CD14-positive monocyte (primary cell): ENCODE measurements around the gene INPP5A. TPM values are rescaled to one million over a fixed set of nuclear protein-coding genes. Genes with fewer than 3 reads are reported as not detected.

Source experiments
- DNase-seq, 3 donors: peaks; one replicate each; pipeline ENCODE4 v3.0.0-alpha.2; 2011 to 2022
- H2AFZ ChIP-seq: 2 replicates; pipeline ENCODE4 v1.6.0; 2012; ENCODE audit warnings: mild to moderate bottlenecking, low read depth, low read length, inconsistent platforms; ENCODE audit not compliant: insufficient read depth, poor library complexity, severe bottlenecking
- H3K27ac ChIP-seq, 2 donors: 1 replicate in 1 of 2; 2 replicates in 1 of 2; pipeline ENCODE4 v1.5.1; 2012 to 2013; ENCODE audit warnings: low read length in 2 of 2, control low read depth in 1 of 2, inconsistent platforms in 1 of 2, low read depth in 1 of 2, mild to moderate bottlenecking in 1 of 2
- H3K27me3 ChIP-seq, 2 donors: one replicate each; pipeline versions ENCODE4 v1.6.0 to v1.6.1; 2011 to 2013; ENCODE audit warnings: low read length in 2 of 2; ENCODE audit not compliant: control insufficient read depth in 2 of 2, insufficient read depth in 2 of 2
- H3K36me3 ChIP-seq, 2 donors: replicated peaks in 1 of 2; 1 replicate in 1 of 2; 2 replicates in 1 of 2; pipeline versions ENCODE4 v1.5.1 to v1.6.1; 2012 to 2013; ENCODE audit warnings: low read length in 2 of 2, control low read depth in 1 of 2, inconsistent platforms in 1 of 2, mild to moderate bottlenecking in 1 of 2; ENCODE audit not compliant: insufficient read depth in 2 of 2, control insufficient read depth in 1 of 2
- H3K4me1 ChIP-seq, 2 donors: 1 replicate in 1 of 2; 2 replicates in 1 of 2; pipeline versions ENCODE4 v1.5.1 to v1.6.1; 2012 to 2013; ENCODE audit warnings: low read length in 2 of 2, control low read depth in 1 of 2, inconsistent platforms in 1 of 2, mild to moderate bottlenecking in 1 of 2, moderate library complexity in 1 of 2; ENCODE audit not compliant: insufficient read depth in 2 of 2, control insufficient read depth in 1 of 2
- H3K4me2 ChIP-seq: replicated peaks from 2 replicates; pipeline ENCODE3; 2012; ENCODE audit warnings: low read length, moderate library complexity, mild to moderate bottlenecking; ENCODE audit not compliant: poor library complexity, severe bottlenecking; ENCODE audit errors: extremely low read depth
- H3K4me3 ChIP-seq, 3 experiments: fragments of 200-600 bp in 1 of 3; sonication (generic) in 1 of 3; replicated peaks in 1 of 3; 1 replicate in 2 of 3; 2 replicates in 1 of 3; pipeline ENCODE4 v1.5.1; 2011 to 2013; ENCODE audit warnings: low read length in 3 of 3, mild to moderate bottlenecking in 3 of 3, control low read depth in 2 of 3, low read depth in 2 of 3, inconsistent platforms in 1 of 3, moderate library complexity in 1 of 3
- H3K79me2 ChIP-seq: 2 replicates; pipeline ENCODE4 v1.6.0; 2012; ENCODE audit warnings: mild to moderate bottlenecking, control low read depth, inconsistent platforms, low read length, moderate library complexity; ENCODE audit not compliant: insufficient read depth
- H3K9ac ChIP-seq: 2 replicates; pipeline ENCODE4 v1.6.0; 2017; ENCODE audit warnings: low read length, mild to moderate bottlenecking; ENCODE audit not compliant: insufficient read depth, poor library complexity, severe bottlenecking
- H3K9me3 ChIP-seq, 2 donors: replicated peaks in 1 of 2; 1 replicate in 1 of 2; 2 replicates in 1 of 2; pipeline versions ENCODE4 v1.5.1 to v1.6.1; 2012 to 2013; ENCODE audit warnings: low read length in 2 of 2, control low read depth in 1 of 2; ENCODE audit not compliant: control insufficient read depth in 1 of 2, insufficient read depth in 1 of 2
- H4K20me1 ChIP-seq: 2 replicates; pipeline ENCODE4 v1.6.0; 2012; ENCODE audit warnings: mild to moderate bottlenecking, low read length, control low read depth, moderate library complexity; ENCODE audit not compliant: insufficient read depth
- H3K27ac Mint-ChIP-seq, 7 donors: one replicate each; pipeline ENCODE4 v1.8.0; 2020; ENCODE audit warnings: mild to moderate bottlenecking in 7 of 7, mixed read lengths in 7 of 7, moderate library complexity in 6 of 7, inconsistent platforms in 2 of 7
- H3K27me3 Mint-ChIP-seq, 3 donors: one replicate each; pipeline ENCODE4 v1.8.0; 2021 to 2022; ENCODE audit warnings: low read depth in 3 of 3, mild to moderate bottlenecking in 3 of 3, mixed read lengths in 3 of 3, moderate library complexity in 3 of 3, inconsistent platforms in 1 of 3
- H3K36me3 Mint-ChIP-seq, 2 donors: one replicate each; pipeline ENCODE4 v1.8.0; 2020; ENCODE audit warnings: mixed read lengths in 2 of 2, inconsistent platforms in 1 of 2, mild to moderate bottlenecking in 1 of 2
- H3K4me1 Mint-ChIP-seq: one replicate; pipeline ENCODE4 v1.8.0; 2020; ENCODE audit warnings: mild to moderate bottlenecking, mixed read lengths
- H3K4me3 Mint-ChIP-seq, 2 donors: one replicate each; pipeline ENCODE4 v1.8.0; 2020; ENCODE audit warnings: mild to moderate bottlenecking in 2 of 2, mixed read lengths in 2 of 2, moderate library complexity in 1 of 2
- H3K9me3 Mint-ChIP-seq, 7 donors: one replicate each; pipeline ENCODE4 v1.8.0; 2020 to 2022; ENCODE audit warnings: mixed read lengths in 7 of 7, mild to moderate bottlenecking in 6 of 7, moderate library complexity in 6 of 7, inconsistent platforms in 2 of 7
- WGBS: methylation state at CpG from one replicate; pipeline ENCODE4 v1.1.5; 2013; ENCODE audit warnings: missing lambda C conversion rate; ENCODE audit not compliant: insufficient coverage; 5-methylcytosine and 5-hydroxymethylcytosine counted together
- intact Hi-C, 2 donors: fragments of 100-400 bp; cut with micrococcal nuclease; formaldehyde crosslinking; loops; one replicate each; pipeline versions ENCODE4 v1.15.0 to v1.15.1; 2023
- polyA plus RNA-seq, 3 donors: library from polyadenylated mRNA; depleted of rRNA in 1 of 3; unstranded in 2 of 3; stranded (reverse) in 1 of 3; fragments of 300-500 nt in 2 of 3; fragments of >200 nt in 1 of 3; fragmentation: Illumina TruSeq in 2 of 3; gene quantifications; 1 replicate in 2 of 3; 2 replicates in 1 of 3; pipeline ENCODE4 v1.2.3, GENCODE V29; 2012 to 2021
- TF ChIP-seq, protein P1 (sequence below): fragments of 200-600 bp; IDR thresholded peaks from one replicate; pipeline ENCODE4 v1.8.0; 2022; ENCODE audit warnings: antibody characterized with exemption, mild to moderate bottlenecking

INPP5A gene
- polyA plus RNA-seq, 3 donors, result 0.87 to 17.2 (median 2.9) TPM

DNA sequence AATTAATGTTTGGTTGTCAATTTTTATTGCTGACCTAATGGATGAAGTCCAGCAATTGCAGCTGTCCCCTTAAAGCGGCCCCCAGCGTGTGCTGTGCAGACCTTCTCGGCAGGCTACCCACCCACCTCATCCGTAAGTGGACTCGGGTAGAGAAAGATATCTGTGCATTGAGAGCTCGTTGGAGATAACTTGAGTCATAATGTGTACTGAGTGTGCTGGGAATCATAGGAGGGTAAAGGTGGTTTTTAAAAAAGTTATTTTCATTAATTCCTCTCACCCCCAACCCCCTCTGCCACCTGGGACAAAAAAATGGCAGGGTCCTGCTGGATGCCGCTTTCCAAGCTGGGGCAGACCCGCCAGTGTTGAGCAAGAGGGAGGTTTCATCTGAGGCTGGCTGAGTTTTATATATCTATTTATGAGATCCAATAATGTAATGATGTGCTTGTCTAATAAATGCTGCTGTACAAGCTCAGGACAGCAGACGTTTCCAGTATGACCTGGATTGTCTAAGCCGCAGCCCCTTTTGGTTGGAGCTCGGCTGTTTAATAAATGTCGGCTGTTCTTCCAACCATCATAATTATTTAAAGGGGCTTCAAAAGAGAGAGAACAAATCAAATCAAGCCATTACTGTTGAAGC, 129.2 kb downstream of the INPP5A start:
- Histone ChIP-seq H3K4me1 (no peaks in the 10 kb centered on the region), H3K4me3 (no peak overlapping the region), H3K79me2 (no peaks in the 10 kb centered on the region), H3K9ac (no peak overlapping the region), H3K36me3 (peaks cover 2 to 19% of the 10 kb centered on the region in 2 donors), H3K27me3 (no peaks in the 10 kb centered on the region), H3K27ac (peak overlapping the region in 1 of 2 donors; percentile 37), H3K9me3 (no peaks in the 10 kb centered on the region), H4K20me1 (peaks cover 16% of the 10 kb centered on the region), H3K4me2 (no peak overlapping the region), H2AFZ (no peak overlapping the region)
- Mint-ChIP-seq H3K4me1 (peaks cover 2% of the 10 kb centered on the region), H3K27ac (peak overlapping the region in 3 of 7 donors; percentile 63 to 81 (median 80)), H3K9me3 (peaks cover 0 to 8% (median 3%) of the 10 kb centered on the region in 7 donors), H3K4me3 (no peak overlapping the region), H3K27me3 (no peaks in the 10 kb centered on the region), H3K36me3 (peaks cover 20 to 45% of the 10 kb centered on the region in 2 donors)
- intact Hi-C loops, result no loop called here
- 93% methylated on average over 3 of the region's 12 CpGs for WGBS
- TF ChIP-seq, protein P1, sequence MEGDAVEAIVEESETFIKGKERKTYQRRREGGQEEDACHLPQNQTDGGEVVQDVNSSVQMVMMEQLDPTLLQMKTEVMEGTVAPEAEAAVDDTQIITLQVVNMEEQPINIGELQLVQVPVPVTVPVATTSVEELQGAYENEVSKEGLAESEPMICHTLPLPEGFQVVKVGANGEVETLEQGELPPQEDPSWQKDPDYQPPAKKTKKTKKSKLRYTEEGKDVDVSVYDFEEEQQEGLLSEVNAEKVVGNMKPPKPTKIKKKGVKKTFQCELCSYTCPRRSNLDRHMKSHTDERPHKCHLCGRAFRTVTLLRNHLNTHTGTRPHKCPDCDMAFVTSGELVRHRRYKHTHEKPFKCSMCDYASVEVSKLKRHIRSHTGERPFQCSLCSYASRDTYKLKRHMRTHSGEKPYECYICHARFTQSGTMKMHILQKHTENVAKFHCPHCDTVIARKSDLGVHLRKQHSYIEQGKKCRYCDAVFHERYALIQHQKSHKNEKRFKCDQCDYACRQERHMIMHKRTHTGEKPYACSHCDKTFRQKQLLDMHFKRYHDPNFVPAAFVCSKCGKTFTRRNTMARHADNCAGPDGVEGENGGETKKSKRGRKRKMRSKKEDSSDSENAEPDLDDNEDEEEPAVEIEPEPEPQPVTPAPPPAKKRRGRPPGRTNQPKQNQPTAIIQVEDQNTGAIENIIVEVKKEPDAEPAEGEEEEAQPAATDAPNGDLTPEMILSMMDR, result no peak
- DNase-seq, result no peak

DNA sequence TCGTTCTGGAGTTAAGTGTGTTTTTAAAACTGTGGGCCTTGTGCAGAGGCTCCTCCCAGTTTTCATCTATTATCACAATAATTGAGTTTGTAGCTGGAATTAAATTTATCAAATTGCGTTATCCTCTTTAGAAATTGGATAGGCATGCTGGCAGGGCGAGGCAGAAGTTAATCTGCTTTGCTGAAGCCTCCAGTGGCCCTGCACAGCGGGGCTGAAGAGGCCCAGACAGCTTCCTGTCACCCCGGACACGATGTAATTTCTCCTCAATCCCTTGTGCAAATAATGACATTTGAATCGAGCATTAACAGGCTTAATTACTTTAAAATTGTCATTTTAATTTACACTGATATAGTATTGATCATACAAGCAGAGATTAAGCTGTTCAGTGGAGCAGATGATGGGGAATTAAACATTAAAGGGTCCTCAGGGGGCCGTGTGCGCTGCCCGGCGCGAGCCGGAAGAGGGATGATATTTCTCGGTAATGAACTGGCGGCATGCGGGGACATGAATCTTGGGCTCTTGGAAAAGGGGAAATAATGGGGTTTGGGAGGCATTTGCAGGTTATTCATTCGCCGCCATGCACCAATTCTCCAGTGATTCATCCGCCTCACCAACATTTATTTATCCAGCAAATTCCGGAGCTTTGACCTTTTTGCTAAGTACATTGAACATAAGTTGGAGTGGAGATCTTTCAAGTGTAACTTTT, 129.9 kb downstream of the INPP5A start:
- Histone ChIP-seq H3K27ac (no peak overlapping the region), H3K9me3 (no peaks in the 10 kb centered on the region), H3K4me1 (no peaks in the 10 kb centered on the region), H3K9ac (no peak overlapping the region), H2AFZ (no peak overlapping the region), H3K4me2 (no peak overlapping the region), H3K36me3 (peaks cover 2 to 13% of the 10 kb centered on the region in 2 donors), H3K4me3 (no peak overlapping the region), H3K27me3 (no peaks in the 10 kb centered on the region), H3K79me2 (no peaks in the 10 kb centered on the region), H4K20me1 (peaks cover 16% of the 10 kb centered on the region)
- Mint-ChIP-seq H3K36me3 (peaks cover 18 to 48% of the 10 kb centered on the region in 2 donors), H3K4me3 (no peak overlapping the region), H3K27ac (peak overlapping the region in 1 of 7 donors; percentile 21), H3K9me3 (peaks cover 0 to 8% (median 3%) of the 10 kb centered on the region in 7 donors), H3K4me1 (peaks cover 2% of the 10 kb centered on the region), H3K27me3 (no peaks in the 10 kb centered on the region)
- 94% methylated on average over 11 of the region's 20 CpGs for WGBS
- DNase-seq, result no peak
- intact Hi-C loops, result no loop called here
- TF ChIP-seq, protein P1, result no peak
